Measurements from ENCODE around the gene OR51L1.

GRCh38 chr11:4994551-4994950 is at the start of gene OR51L1:
- TF ChIP-seq, protein P1, sequence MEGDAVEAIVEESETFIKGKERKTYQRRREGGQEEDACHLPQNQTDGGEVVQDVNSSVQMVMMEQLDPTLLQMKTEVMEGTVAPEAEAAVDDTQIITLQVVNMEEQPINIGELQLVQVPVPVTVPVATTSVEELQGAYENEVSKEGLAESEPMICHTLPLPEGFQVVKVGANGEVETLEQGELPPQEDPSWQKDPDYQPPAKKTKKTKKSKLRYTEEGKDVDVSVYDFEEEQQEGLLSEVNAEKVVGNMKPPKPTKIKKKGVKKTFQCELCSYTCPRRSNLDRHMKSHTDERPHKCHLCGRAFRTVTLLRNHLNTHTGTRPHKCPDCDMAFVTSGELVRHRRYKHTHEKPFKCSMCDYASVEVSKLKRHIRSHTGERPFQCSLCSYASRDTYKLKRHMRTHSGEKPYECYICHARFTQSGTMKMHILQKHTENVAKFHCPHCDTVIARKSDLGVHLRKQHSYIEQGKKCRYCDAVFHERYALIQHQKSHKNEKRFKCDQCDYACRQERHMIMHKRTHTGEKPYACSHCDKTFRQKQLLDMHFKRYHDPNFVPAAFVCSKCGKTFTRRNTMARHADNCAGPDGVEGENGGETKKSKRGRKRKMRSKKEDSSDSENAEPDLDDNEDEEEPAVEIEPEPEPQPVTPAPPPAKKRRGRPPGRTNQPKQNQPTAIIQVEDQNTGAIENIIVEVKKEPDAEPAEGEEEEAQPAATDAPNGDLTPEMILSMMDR (IDR thresholded peaks at IDR 0.05; ENCODE audit: insufficient read depth, low read length): no peak
- no peak for TF ChIP-seq REST (IDR thresholded peaks at IDR 0.05; ENCODE audit: insufficient replicate concordance, low read depth)
- no peak for TF ChIP-seq POLR2AphosphoS5 (IDR thresholded peaks at IDR 0.05; ENCODE audit: low read depth)
- no peak for TF ChIP-seq GABPA (IDR thresholded peaks at IDR 0.05; ENCODE audit: low read depth)
